ENCODE results near the gene CALML3.

Gene CALML3

GRCh38 chr10:5545011-5545410 lies 20.2 kb downstream of the CALML3 start:
- no peak for DNase-seq

GRCh38 chr10:5545426-5545777 lies 20.6 kb downstream of the CALML3 start:
- DNase-seq: no peak

DNA sequence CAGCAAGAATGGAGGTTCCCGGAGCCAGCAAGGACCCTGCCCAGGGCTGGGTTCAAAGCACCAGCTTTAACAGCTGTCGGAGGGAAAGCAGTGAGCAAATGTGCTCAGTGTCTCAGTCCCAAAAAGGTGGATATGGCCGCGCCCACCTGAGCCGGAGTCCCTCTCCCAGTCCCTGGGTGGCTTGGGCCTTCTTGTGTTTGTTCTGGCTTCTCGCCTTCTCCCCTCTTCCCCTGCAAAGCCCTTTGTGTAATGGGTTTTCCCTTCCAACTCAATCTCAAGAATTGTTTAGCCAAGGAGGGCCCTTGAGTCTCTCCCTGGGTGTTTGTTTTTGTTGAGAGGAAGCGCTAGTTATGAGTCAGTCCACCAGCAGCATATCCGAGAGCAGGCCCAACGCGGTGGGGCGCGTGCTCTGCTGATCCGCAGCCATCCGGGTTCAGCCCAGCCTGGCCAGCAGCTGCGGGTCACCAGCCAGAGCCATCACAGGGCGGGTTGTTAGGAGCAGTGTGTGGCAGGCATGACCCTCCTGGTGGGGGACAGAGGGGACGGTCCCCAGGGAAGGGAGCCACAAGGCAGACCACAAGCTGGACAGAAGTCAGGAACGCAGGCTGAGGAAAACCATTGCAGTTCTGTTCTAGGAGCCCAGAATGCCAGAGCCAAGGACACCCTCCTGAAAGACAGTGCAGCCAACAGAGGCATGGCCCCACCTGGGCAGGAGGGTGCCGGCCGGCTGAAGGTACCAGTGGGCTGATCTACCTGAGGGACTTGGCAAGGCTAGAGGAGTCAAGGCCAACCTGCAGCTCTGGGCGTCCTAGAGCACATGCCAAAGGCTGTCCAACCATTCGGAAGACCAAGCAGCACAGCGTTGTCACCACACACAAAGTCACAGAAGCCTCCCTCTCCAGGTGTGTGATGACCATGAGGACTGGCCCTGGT lies 21.3 kb downstream of the CALML3 start:
- no peak for DNase-seq

DNA sequence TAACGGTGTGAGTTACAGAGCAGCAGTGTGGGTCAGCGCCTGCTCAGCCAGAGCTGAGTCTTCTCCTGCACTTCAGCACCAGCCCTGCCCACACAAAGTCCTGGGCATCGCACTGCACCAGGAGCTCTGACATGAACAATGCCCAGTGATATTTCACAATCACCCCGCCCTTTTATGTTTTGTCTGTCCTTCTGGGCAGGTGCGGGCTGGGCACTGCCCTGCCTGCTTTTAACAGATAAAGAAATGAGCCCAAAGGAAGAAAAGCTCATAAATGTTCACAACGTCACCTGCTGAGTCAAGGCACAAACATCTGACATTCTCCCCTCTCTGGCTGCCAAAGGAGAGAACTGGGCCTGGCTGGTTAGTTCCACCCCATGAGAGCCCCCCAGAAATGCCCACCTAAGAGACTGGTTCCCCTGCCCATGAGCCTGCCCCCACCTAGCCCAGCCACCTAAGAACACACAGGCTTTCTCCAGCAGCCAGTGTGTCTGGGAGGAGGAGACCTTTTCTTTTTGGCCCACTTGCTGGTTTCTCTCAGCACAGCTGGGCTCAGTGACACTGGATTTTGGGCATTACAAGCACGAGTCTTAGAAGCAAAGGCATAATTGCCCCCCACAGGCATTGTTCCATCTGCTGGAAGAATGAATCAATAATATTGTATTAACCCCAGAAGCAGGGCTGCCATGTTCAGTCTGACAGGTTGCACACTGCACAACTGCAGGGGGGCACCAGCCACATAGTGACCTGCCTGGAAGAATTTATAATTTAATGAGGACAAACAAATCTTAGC lies 22.3 kb downstream of the CALML3 start:
- peak; percentile 21 for DNase-seq

DNA sequence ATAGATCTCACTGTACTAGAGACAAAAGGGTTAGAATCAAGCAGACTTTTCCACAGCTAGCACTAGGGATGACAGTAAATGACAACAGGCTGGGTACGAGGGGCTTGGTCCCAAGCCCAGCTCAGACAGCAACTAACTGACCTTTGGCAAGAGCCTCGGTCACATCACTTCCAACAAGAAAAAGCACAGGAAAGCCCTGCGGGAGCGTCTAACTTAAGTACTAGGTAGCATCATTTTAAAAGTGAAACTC lies 22.8 kb downstream of the CALML3 start:
- DNase-seq: no peak

DNA sequence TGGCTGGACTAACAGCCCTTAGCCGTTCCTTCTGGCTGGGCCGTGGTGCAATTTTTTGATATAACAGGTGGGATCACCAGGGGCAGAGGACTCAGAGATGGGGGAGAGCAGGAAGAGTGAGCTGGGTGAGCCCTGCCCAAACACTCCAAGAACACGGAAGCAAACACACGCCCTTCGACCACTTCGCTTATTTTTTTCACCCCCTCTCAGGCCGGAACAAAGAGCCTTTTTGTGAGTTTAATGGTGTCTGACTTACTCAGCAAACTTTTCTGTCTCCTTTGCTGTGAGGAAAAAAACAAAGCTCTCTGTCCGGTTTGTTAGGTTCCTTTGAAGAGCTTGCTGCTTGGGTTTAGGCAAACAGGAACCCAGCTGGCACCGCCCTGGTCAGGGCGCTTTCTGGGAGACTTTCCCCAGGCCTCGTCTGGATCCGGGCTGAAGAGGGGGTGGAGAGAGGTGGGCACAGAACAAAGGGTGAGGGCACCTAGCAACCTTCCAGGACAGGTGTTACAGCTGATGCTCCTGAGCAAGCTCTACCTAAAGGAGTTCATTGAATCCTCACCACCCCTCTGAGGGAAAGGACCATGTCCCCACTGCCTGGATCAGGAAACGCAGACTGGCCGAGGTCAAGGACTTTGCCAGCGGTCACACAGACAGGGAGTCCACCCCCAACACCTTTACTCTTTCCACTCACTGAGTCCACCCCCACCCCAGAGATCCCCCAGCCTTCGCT lies 23.3 kb downstream of the CALML3 start:
- DNase-seq: no peak

DNA sequence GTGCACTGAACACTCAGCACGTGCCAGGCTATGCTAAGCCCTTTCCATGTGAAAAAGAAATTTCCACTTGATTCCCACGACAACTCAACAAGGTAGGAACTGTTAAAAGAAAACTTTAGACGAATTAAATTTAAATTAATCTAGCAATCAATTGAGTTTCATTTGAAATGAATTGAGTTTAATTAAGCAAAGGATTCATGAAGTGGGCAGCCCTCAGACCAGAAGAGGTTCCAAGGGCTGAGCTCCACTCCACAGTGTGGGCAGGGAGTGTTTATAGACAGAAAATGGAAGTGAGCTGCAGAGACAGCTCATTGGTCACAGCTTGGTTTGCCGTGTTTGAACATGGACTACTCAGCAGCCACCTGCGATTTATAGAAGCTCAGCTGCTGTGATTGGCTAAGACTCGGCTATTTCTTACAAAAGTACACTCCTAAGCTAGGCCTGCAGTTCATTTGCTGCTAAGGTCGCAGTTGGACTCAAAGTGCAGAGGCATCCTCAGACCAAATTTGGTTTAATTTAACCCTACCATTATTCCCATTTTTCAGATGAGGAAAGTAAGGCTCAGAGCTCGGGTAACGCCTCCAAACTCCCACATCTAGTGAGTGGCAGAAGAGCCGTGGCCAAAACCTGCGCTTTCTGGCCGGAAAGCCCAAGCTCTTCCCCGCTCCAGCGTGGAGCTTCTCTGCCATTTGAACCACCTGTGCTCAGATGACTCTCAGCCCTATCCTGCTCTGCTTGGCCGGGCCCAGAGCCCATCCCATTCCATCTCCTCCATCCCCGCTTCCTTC lies 24.9 kb downstream of the CALML3 start:
- no peak for DNase-seq

DNA sequence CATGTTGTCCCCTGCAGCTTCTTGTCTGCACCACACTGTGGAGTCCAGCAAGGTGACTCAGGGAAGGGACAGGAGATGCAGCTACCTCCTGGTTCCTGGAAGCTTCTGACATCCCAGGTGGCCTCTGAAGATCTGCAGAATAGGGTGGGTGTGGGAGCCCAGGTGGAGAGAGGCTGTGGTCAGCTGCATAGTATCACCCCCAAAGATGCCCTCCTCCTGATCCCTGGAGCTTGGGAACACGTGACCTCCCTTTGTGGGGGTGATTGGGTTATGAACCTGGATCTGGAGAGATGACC lies 25.4 kb downstream of the CALML3 start:
- DNase-seq: no peak

GRCh38 chr10:5550621-5551530 lies 26.1 kb downstream of the CALML3 start:
- DNase-seq: peak; percentile 52

DNA sequence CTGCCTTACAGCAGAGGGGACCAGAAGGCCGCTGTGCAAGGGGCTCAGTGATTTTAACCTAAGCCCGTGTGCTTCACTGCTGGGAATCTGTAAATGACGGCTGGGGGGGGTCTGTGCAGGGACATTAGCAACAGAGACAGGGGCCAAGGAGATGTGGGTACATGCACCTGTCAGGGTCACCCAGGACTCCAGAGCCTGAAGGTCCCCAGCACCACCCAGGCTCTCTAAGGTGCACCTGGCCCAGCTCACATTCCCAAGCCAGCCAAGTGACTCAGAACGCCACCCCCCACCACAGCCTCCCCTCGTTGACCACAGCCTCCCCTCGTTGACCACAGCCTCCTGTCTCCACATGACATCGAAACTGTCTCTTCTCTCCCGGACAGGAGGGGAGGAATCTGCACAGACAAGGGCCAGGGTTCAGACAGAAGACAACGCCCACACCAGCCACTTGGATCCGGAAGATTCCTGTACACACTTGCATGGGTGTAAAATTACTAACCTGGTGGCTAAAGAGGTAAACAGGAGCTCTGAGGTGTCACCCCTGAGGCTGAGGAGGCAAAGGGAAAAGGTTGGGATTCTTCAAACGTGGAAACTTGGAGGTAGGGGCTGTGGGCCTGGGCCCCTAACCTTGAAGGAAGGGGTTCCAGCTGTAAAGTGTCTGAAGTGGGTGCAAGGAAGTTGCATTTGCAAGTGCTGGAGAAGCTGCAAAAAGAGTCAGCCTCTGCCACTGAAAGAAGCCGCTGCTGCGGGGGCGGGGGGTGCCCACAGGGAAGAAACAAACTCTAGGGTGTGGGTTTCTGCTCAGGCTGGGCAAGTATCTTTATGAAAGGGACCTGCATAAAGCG lies 27.0 kb downstream of the CALML3 start:
- DNase-seq: no peak

DNA sequence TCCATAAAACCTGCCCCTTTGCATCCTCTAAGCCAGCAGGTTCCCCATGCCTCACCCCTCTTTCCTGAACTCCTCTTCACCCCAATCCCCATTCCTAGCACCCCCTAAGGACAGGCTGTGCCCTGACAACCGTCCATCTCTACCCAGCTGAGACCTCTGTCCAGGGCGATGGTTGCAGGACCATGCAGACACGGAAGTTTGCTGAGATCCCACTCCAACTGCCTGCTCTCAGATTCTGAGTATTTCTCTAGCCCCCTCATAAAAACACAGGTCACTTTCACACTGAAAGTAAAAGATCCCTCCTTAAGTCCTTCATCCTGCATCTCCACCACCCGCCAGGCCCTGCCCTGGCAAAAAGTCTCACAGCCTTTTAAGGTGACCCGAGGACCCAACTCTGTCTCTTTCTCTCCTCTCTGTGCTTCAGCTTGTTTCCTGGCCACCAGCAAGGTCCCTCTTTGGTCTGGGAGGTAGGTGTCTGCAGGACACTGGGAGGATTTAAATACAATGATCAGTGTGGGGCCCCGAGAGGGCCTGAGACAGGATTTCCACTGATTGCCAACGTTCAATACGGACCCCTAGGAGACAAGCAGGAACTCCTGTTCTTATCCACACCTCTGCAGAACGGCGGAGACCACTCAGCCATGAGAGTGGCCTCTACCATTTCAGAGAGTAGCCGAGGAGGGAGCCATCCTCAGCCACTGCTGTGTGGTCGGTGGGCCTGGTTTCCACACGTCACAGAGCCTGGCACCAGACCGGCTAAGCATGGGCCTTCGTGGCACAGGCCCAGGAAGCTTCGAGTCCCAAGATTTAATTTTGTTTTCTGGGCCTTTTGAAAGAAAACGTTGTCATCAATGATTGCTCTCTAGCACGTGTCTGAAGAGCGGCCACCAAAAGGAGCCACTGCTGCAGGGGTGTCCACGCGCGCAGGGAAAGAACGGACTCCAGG lies 27.9 kb downstream of the CALML3 start:
- no peak for DNase-seq

DNA sequence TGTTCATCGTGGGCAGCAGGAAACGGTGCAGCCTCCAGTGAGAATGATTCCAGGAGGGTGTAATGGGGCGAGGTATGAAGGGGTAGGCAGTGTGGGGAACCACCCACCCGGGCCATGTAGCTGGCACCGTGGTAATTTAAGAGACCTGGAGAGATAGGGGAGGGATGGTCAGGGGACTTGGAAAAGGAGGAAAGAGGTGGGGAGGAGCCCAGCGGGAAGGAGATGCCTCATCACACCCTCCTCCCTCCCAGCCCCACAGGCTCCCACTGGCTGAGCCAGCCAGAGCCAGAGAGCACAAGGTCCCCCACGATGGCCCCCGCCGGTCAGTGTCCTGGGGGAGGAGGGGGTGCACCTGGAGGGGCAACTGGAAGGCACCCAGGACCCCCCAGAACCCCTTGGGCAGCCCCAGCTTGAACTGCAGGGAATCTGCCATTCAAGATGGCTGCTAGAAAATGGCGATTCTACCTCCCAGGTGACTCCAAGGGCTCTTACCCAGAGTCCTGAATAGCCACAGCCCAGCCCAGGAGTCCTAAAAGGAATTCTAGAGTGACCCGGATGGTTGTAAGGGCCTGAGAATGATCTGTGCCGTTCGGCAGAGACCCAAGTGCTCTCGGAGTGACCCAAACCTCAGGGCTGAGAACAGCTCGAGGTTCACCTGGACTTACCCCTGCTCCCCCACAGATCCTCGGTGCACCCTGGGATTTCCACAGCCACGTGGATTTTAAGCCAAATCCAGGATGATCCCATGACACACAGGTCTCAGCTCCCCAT lies 28.8 kb downstream of the CALML3 start:
- DNase-seq: no peak

DNA sequence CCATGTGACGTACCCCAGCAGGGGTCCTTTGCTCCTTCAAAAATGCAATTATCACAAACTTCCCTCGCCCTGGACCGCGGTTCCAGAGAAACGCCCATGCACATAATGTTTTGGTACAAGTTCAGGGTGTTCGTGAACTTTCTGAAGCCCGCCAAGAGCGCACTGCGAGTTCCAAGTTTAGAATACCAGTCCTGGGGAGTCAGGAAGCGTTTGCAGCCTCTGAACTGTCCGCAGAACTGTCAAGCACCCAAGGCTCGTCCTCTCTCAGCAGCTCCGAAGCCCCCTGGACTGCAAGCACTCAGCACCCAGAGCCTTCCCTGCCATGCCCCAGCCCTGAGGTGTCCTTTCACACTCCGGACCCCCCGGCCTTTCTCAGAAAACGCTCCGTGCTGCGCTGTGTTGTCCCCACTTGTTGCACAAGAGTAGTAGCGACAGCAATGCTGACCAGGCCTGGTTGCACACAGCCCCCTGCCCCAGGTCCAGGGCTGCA lies 30.3 kb downstream of the CALML3 start:
- DNase-seq: no peak

- DNase-seq: no peak
Measured at GRCh38 chr10:5555881-5556280, 31.1 kb downstream of the CALML3 start.

- no peak for DNase-seq
Measured at GRCh38 chr10:5556576-5556975, 31.8 kb downstream of the CALML3 start.

- DNase-seq: no peak
Measured at GRCh38 chr10:5557040-5557721, 32.4 kb downstream of the CALML3 start.

- no peak for DNase-seq
Measured at GRCh38 chr10:5557799-5558771, 33.3 kb downstream of the CALML3 start.
